Ascending aorta (tissue), 2 donors: ENCODE data around the gene CHCHD6. TPM values are rescaled to one million over a fixed set of nuclear protein-coding genes. Genes with fewer than 3 reads are reported as not detected.
A peak's percentile ranks its signal among the peaks of the same experiment; 100 is the strongest.

Experiments
- DNase-seq, 2 donors: peaks; one replicate each; pipeline ENCODE4 v3.0.0-alpha.2; 2019; ENCODE audit warnings: low spot score in 2 of 2
- H3K27ac ChIP-seq, 2 donors: fragments of 200-600 bp; sonication (generic); one replicate each; pipeline ENCODE4 v1.5.1; 2016 to 2017; ENCODE audit warnings: mild to moderate bottlenecking in 1 of 2
- H3K27me3 ChIP-seq: fragments of 200-600 bp; sonication (generic); one replicate; pipeline ENCODE4 v1.5.1; 2017
- H3K36me3 ChIP-seq, 2 donors: fragments of 200-600 bp; sonication (generic); one replicate each; pipeline ENCODE4 v1.5.1; 2016
- H3K4me1 ChIP-seq, 2 donors: fragments of 200-600 bp; sonication (generic); one replicate each; pipeline ENCODE4 v1.5.1; 2016 to 2017; ENCODE audit warnings: mild to moderate bottlenecking in 1 of 2
- H3K4me3 ChIP-seq, 2 donors: fragments of 200-600 bp; sonication (generic); one replicate each; pipeline ENCODE4 v1.5.1; 2016 to 2017; ENCODE audit warnings: mild to moderate bottlenecking in 1 of 2
- H3K9me3 ChIP-seq, 2 donors: fragments of 200-600 bp; sonication (generic); one replicate each; pipeline ENCODE4 v1.5.1; 2016
- intact Hi-C: fragments of 100-400 bp; cut with DNase I; formaldehyde crosslinking; loops from one replicate; pipeline ENCODE4 v1.15.1; 2023
- total RNA-seq: library from RNA; depleted of rRNA; stranded (reverse); fragments of >200 nt; gene quantifications from one replicate; pipeline ENCODE4 v1.1.0, GENCODE V29; 2016
- TF ChIP-seq, protein P1 (sequence below), 3 experiments: fragments of 200-600 bp in 2 of 3; fragments of 450-650 bp in 1 of 3; sonication (generic) in 2 of 3; IDR thresholded peaks; one replicate each; pipeline ENCODE4 v1.5.1; 2016 to 2019; ENCODE audit warnings: antibody characterized with exemption in 3 of 3, mild to moderate bottlenecking in 1 of 3, moderate library complexity in 1 of 3

Gene CHCHD6
- total RNA-seq, 1 donor from 2014 or later, result 1.2 TPM

DNA sequence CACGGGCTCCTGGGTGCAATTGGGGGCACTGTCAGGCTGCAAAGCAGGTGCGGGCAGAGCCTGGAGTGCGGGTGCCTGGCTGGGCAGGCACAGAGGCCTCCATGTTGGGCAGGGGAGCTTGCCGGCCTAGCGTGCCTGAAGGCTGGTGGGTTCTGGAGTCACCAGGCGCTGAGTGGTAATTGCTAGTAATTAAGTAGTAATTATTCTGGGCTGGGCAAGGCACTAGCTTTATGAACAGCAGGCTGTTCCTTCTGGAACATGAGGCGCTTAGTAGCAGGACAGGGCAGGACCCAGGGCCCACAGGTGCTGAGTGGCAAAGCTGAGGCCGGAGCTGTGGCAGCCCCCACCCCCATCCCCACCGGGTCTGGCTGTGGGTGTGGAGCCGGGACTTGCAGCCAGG, 304.2 kb downstream of the CHCHD6 start:
- H3K4me1 ChIP-seq, result peaks cover 17 to 62% of the 10 kb centered on the region in 2 donors
- peak overlapping the region; percentile 80 to 87 for H3K27ac ChIP-seq
- intact Hi-C loops, result loop anchor here (10.0 kb wide), 1 partner anchor 533 kb away; the partner anchor contains the start of gene ZXDC
- TF ChIP-seq, protein P1, sequence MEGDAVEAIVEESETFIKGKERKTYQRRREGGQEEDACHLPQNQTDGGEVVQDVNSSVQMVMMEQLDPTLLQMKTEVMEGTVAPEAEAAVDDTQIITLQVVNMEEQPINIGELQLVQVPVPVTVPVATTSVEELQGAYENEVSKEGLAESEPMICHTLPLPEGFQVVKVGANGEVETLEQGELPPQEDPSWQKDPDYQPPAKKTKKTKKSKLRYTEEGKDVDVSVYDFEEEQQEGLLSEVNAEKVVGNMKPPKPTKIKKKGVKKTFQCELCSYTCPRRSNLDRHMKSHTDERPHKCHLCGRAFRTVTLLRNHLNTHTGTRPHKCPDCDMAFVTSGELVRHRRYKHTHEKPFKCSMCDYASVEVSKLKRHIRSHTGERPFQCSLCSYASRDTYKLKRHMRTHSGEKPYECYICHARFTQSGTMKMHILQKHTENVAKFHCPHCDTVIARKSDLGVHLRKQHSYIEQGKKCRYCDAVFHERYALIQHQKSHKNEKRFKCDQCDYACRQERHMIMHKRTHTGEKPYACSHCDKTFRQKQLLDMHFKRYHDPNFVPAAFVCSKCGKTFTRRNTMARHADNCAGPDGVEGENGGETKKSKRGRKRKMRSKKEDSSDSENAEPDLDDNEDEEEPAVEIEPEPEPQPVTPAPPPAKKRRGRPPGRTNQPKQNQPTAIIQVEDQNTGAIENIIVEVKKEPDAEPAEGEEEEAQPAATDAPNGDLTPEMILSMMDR (IDR thresholded peaks at IDR 0.05), result no peak
- no peaks in the 10 kb centered on the region for H3K9me3 ChIP-seq
- H3K36me3 ChIP-seq, result peaks cover 2 to 7% of the 10 kb centered on the region in 2 donors
- no peak overlapping the region for H3K4me3 ChIP-seq
- DNase-seq, result no peak
- H3K27me3 ChIP-seq, result no peaks in the 10 kb centered on the region

DNA sequence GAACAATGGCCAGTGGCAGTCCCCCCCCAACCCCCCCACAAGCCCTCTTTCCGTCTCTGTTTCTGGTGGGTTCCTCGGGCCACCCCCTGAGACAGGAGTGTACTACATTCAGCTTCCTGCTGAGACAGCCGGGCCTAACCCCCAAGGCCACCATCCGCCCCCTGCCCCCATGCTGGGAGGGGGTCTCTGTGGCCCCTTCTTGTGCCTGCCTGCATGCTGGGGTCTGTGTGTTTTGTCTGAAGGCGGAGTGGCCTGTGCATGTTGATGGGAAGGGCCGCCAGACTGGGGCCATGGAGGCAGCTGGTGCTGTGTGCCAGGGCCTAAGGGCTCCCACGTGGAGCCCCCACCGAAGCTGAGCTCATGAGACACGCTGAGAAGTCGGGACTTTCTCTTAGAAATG, 305.5 kb downstream of the CHCHD6 start:
- peak overlapping the region; percentile 80 to 87 for H3K27ac ChIP-seq
- intact Hi-C loops, result loop anchor here (10.0 kb wide), 1 partner anchor 535 kb away; the partner anchor contains the start of gene ZXDC
- TF ChIP-seq, protein P1 (IDR thresholded peaks at IDR 0.05), result no peak
- no peak overlapping the region for H3K4me3 ChIP-seq
- peaks cover 17 to 55% of the 10 kb centered on the region in 2 donors for H3K4me1 ChIP-seq
- peaks cover 11 to 18% of the 10 kb centered on the region in 2 donors for H3K36me3 ChIP-seq
- no peaks in the 10 kb centered on the region for H3K9me3 ChIP-seq
- no peak for DNase-seq
- no peaks in the 10 kb centered on the region for H3K27me3 ChIP-seq

Other genes with a start within 250 kb of the CHCHD6 start
- gene ZXDC, start 228.3 kb upstream of the CHCHD6 start, total RNA-seq, result 74.4 TPM
- not detected for gene UROC1, start 186.5 kb upstream of the CHCHD6 start, total RNA-seq
- not detected for gene CHST13, start 180.1 kb upstream of the CHCHD6 start, total RNA-seq
- gene C3orf22, start 145.3 kb upstream of the CHCHD6 start, total RNA-seq, result not detected
- 18.9 TPM for gene TXNRD3, start 49.1 kb upstream of the CHCHD6 start, total RNA-seq